Posterior cingulate gyrus (tissue), 11 donors: Measurements from ENCODE around the gene DAB1.

Source experiments
- DNase-seq, 10 donors: peaks; one replicate each; pipeline versions ENCODE4 v3.0.0 to v3.0.0-alpha.2; 2020 to 2021; ENCODE audit warnings: mixed read lengths in 3 of 10
- intact Hi-C: fragments of 100-400 bp; cut with DNase I; formaldehyde crosslinking; loops from one replicate; pipeline ENCODE4 v1.15.1; 2023

DAB1 gene

DNA sequence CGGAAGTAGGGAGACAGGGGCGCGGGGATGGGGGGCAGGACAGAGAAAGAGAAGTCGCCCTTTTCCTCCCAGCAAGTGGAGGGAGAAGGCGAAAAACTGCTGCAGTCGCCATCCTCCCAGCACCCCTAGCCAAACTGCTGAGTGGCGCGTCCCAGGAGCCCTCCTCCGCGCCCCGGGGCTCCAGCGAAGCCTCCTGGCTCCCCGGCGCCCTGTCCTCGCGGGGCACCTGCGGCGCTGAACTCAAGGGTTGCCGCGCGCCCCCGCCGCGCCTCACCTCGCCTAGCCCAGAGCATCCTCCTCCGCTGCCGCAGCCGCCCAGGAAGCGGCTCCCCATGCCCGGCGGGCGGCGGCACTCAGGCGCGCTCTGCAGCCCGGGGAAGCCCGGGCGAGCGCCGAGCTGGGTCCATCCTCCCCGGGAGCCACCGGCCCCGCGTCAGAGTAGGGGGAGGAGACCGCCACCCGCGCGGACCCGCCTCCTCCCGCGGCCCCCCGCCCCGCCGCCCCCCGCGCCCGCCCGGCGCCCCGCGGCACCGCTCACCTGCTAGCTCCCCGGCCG lies at the start of gene DAB1:
TSS of gene DAB1 (minus strand) at position 405 of the 556 bp plus-strand sequence. CDS start 133,030 bp downstream, outside the sequence.
- intact Hi-C loops: no loop called here
- peak in 7 of 10 donors; percentile 13 to 89 (median 31) for DNase-seq

DNA sequence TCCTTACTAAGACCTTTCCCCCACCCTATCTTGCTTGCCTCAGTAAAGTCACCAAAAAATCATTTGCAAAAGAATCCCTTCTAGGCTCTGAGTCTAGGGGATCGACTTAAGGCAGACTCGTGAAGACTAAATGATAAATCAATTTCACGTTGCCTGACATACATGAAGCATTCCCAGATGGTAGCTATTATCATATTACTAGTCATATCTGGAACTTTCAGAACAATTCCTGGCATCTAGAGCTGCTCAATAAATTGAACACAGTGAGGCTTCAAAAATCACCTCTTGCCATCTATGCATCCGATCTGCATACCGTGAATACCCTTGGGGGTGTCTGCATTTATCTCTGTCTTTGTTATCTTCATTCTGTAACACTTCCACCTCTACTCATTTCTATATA lies 49.6 kb upstream of the DAB1 start:
- intact Hi-C loops: no loop called here
- DNase-seq: no peak

DNA sequence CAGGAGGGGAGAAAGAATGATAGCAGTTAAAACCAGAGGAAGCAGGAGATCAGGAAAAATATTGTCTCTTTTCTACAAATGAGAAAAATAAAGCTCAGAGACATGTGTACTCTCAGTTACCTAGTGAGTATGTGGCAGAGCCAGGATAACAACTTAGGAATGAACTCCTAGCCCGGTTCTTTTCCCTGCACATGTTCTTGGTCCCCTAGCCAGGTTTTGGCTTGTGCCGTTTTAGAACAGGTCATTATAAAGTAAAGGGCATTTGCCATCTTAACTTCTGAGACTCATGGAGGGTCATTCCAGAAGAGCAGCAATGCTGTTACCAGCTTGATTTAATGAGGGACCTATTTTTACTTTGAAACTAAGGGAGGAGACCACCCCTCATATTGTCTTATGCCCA lies 48.1 kb upstream of the DAB1 start:
- no peak for DNase-seq
- intact Hi-C loops: no loop called here

DNA sequence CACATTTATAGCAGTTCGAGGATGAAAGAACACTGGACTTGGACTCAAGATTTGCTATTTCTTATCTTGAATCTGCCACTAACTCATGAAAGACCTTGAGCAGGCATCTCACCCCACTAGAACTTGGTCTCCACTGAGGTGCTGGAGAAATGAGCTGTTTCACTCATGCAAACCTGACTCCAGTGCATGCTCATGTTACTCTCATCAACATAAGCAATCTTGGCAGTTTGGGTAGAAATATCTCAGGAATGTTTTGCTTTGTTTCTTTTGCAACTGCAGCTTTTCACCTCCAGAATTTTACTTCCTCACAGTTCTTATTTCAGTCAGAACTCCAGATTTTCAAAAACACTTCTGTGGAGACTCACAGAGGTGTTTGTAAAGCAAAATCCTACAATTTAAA lies 46.2 kb upstream of the DAB1 start:
- no peak for DNase-seq
- intact Hi-C loops: no loop called here

DNA sequence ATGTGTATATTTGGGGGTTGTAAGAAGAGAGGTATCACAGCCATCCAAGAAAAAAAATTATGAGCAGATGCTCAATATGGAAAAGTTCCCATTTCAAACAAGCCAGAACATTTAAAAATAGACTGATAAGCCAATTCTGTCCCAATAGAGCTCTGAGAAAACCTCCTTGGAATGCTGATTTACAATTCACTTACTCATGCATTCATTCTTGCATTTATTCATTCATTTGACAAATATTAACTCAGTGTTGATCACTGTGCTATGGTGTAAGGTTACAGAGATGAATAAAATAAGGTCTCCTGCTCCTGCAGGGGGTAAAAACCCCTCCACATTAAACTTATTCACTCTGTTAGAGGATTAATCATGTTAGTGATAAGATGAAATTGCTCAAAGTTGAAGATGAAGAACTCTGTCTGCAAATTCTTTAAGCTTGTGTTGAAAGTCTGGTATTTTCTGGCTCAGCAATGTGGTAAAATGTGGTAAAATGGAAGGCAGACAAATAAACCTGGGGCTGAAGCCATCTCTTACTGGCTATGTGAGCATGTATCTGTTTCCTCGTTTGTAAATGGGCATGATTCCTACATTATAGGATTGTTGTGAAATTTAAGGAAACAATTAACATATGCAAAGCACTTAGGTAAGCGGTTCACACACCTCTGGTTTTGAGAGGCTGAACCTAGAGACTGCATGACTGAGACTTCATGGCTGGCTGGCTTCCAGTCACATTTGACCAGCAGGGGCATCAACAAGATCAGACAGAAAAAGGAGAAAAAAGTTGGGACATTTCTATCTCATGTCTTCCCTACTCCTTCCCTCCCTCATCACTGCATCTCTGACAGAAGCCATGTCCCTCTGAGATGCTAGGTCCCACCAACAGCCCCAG lies 45.0 kb upstream of the DAB1 start:
- no peak for DNase-seq
- intact Hi-C loops: no loop called here

DNA sequence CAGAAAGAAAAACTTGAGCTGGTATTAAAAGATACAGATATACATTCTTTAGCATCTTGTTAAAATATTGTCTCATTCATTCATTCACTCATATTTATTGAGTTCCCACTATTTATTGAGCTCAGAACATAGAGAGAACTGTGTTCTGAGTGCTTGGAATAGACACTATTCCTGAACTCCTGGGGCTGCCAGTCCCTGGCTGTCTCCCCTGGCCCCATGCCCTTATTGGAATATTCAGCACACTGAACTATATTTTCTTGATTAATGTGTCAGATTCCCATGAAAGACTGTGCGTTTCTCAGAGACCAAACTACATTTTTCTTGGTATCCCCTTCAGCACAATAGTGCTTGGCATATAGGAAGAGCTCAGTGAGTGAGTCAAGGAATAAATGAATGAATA lies 44.0 kb upstream of the DAB1 start:
- no peak for DNase-seq
- intact Hi-C loops: no loop called here

DNA sequence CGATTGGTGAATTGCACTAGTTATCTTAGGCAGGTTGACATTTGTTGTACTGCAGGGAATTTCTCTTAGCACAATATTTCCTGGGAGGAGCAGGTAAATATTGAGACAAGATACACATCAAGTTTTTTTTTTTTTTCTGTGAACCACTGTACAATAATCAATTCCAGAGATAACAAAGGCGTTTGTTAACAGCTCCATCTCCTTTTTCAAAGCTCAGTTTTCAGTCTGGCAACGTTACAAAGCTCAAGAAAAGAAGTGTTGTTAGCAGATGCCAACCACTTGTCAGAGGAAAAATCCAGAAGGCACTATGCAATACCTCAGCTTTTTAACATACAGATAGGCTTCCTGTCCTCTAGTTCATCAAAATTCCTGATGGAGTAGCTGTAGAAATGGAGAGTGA lies 40.9 kb upstream of the DAB1 start:
- no peak for DNase-seq

DNA sequence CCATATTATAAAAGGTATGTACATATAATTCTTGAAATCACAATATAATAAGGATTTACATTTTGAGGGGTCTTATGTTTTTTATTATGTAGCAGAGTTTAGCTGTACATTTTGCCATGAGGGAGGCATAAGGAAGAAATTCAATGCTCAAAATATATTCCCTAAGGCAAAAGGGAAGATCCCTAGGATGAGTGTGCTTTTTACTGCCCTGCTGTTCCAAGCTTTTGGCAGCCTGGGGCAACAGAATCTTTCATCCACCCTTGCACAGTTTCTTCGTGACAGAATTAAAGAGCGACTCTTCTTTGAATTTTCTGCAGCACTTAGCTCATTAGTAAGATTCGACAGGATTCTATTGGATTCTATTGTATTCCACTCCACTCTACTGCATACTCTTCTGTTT lies 39.5 kb upstream of the DAB1 start:
- no peak for DNase-seq
- intact Hi-C loops: no loop called here

More for the DNA sequence above, 40.9 kb upstream of the DAB1 start:
- intact Hi-C loops: no loop called here

DNA sequence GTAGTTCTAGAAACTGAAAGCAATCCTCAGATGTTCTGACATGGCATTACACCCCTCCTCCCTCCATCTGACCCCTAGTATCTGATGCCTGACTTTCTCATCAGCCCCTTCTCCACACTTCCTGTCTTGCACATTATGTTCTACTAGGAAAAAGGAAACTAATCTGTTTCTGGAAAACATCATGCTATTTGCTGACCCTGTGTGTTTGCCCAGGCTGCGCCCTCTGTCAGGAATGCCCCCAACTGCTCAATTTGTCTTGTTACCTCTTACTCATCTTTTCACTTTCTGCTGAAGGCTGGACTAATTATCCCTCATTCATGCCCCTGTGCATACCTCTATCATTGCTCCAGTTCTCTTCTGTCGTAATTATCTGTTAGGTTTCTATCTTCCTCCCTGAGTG lies 37.5 kb upstream of the DAB1 start:
- DNase-seq: peak in 1 of 10 donors; percentile 42
- intact Hi-C loops: no loop called here

DNA sequence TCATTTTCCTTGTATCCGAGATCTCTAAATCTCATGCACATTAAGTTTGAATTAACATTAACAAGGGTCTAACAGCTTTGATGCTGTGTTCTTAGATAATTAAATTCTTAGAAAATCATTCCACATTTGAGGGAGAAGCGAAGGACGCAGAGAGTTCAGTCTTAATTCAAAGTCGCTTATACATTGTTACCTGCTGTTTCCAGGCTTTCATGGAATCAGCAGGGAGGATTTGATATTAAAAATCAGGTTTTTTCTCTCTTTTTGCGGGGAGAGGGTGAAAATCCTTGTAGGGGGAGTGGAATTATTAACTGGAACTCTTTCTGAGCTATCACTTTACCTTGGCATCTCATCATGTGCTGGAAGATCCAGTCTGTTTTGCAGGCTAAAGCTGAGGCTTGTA lies 27.7 kb upstream of the DAB1 start:
- intact Hi-C loops: no loop called here
- DNase-seq: no peak

DNA sequence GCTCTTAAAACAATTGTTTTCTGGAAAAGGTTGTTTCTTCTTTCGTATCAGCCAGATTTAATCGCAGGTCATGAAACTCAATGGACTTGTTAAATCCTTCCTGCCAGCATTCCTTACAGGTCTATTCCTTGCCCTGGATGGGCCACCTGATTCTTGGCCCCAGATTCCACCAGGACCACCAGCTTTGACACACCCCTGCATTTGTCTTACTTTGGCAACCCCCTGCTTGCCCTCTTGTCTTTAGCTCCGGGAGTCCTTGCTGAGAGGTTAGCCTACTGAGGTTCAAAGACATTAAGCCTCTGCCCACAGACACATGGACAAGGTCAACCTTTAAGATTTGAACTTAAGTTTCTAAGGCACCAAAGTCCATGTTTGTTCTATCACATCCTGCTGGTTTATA lies 27.1 kb upstream of the DAB1 start:
- no peak for DNase-seq

DNA sequence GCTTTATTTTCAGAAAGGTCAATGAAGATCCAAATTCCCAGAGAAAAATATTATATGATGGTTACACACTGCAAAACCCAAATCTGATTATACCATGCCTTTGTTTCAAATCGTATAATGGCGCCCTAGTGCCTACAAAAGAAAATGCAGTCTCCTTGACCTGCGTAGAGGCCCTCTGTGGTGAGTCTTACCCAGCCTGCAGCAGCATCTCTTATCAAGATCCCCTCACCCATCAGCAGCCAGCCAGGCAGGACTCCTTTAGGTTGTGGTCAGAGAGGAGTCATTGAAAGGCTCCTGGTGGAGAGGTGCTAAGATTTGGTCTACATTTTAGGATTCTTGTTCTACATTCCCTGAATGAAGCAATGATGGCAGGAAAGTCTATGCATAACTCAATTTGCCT lies 23.7 kb upstream of the DAB1 start:
- no peak for DNase-seq
- intact Hi-C loops: no loop called here

More for the DNA sequence above, 27.1 kb upstream of the DAB1 start:
- intact Hi-C loops: no loop called here

DNA sequence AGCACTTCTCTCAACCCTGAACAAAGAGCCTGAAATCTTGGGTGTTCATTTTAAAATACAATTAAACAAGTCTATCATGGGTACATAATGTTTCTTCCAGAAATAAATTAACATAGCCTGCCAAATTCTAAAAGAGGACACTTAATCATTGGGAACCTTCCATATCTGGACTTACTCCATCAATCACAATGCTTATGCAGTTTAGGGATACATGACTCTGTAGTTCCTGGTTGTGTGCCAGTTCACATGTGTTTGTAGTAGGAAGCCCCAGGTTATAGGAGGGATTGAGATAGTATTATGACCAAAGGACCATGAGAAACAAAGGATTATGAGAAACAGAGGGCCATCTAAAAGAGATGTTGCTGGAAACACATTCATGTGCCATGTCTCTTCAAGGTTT lies 19.1 kb upstream of the DAB1 start:
- intact Hi-C loops: no loop called here
- DNase-seq: no peak

DNA sequence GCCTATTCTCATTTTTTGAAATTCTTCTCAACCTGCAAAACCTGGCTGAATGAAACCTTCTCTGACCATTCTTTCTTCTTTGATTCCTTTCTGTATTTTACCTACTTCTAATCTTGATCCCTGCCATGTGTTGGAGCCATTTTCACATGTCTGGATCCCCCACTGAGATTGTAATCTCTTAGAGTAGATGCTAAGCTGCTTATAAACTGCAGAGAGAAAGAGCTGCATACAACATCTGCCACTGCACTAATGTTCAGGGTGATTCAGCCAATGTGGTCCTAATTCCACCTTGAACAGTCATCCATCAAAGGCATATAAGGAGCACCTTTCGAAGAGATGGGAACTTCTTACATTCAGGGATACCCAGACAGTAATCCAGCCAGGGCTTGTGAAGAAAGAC lies 16.2 kb upstream of the DAB1 start:
- intact Hi-C loops: no loop called here
- DNase-seq: no peak

DNA sequence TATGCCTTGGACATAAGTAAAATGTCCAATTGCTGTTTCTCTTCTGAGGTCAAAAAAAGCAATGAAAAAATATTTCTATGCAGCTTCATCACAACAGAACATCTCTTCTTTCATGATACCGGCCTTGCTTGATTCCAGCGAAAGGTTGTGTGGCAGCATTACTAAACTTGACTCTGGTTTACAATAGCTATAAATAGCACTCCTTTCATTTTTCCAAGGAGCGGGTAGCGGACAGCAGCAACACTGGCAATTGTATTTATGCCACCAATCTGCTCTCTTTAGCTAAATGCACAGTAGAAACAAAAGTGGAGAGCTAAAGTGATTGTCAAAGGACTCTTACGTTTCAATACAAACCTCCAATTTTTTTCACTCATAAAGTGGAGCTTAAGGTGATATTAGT lies 7.5 kb upstream of the DAB1 start:
- intact Hi-C loops: no loop called here
- no peak for DNase-seq

DNA sequence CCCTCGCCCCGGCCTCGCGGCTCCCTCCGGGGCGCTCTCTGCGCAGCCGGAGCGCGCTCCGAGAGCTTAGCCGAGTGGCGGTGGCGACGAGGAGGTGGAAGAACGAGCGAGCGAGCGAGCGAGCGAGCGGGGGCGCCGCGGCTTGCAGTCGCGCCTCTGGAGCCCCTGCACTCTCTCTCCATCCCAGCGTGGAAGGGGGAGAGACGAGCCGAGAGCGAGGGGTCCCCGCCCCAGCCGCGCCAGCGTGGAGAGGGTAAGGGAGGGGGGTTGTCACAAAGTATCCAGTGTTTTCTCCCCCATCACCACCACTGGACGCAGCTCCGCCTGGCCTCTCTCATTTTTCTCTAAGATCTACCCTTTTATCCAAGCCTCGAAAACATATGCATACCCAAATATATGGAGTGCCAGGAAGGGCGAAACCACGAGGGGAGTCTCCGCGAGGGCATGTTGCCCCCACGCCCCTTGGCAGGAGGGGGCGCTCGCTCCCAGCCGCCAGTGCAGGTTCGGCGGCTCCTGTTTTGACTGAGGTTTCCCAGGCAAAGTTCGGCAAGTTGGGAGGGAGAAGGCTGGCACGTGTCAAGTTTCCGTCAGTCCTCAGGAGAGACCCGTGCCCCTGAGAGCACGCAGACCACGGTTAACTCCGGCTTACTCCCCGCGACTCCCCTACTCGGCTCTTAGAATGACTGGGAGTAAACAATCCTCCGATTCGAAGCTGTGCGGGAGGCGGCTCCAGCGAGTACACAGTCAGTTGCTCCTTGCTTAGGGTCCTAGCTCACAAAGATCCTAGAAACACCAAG lies 569 bp upstream of the DAB1 start:
- peak in 8 of 10 donors; percentile 23 to 92 (median 42) for DNase-seq
- intact Hi-C loops: no loop called here

DNA sequence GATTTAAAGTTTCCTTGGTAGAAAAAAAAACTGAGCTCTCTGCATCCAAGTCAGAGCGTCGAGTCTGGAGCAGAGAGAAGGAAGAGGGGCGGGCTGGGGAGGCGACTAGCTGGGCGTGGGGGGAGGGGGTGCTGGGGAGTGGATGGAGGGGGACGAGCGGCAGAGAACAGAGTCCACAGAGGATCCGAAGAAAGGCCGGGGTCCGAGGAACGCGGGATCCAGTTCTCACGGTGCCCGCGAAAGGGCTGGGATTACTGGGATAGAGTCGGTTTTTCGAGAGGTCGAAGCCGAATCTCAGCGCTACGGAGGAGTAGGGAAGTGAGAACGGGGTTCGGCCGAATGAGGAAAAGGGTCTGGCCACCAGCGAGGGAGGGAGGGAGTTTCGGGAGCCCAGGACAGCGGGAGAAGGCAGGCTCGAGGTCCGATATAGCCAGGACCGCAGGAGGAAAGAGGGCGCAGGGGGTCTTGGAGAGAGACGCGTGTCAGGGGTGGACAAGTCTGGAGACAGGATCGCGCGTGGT lies 665 bp downstream of the DAB1 start:
- DNase-seq: peak in 4 of 10 donors; percentile 2 to 66 (median 37)
- intact Hi-C loops: no loop called here

DNA sequence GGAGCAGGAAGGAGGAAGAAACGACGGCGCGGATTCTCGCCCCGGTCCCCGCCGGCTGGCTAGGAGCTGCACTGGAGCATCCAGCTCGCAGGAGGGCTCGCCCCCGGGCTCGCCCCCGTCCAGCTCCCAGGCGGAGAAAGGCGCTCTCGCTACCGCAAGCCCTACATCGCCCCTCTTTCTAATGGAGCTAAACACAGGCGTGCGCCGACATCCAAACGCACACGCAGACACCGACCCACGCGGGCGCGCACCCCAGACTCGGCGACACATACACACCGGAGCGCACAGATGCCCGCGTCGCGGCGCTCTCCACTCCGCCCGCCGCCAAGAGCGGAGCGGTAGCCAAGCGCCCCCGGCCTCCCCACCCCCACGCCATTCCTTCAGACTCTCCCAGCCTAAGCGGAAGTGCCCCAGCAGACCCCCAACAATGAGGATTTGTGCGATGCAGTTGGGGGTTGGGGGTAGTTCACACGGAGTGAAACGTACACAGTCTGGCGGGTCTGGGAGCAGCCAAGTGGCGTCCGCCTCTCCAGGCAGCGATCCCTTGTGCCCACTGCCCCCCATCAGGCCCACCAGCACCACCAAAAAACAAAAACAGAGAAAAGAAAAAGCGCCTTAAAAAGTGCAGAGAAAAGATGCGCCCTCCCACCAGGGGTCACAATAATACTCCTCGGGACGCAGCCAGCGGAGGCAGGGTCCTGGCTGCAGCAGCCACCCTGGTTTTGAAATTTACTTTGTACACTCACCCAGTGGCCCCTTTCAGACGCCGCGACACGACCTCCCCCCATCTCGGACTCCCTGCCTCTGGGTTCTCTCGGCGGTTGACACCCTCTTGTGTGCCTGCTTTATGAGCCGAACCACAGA lies 1.4 kb downstream of the DAB1 start:
- intact Hi-C loops: no loop called here
- DNase-seq: peak in 9 of 10 donors; percentile 9 to 89 (median 46)

DNA sequence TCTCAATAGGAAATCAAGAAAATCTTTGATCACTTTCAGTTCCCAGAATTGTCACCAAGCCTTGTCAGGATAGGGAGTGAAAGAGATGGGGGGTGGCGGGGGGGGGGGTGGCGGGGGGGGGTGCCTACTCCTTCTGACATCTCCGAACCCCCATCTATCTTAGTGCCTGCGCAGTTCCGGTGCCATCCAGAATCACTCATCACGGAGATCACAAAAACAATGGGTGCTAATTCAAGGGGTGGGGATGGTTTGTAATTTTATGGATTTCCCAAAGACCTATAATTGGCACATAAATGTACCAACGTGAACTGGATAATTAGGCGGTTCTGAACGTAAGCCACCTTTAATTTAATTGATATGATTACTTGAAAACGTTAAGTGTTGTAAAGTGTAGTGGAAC lies 2.1 kb downstream of the DAB1 start:
- no peak for DNase-seq
- intact Hi-C loops: no loop called here
